HepG2 (cell line): ENCODE results near the gene RPP14. TPM values are rescaled to one million over a fixed set of nuclear protein-coding genes. Genes with fewer than 3 reads are reported as not detected.

Experiments
- BCL3 ChIP-seq: sonication (generic); formaldehyde crosslinking; IDR thresholded peaks from 2 replicates; pipeline ENCODE4 v1.5.1; 2020; ENCODE audit warnings: mild to moderate bottlenecking, missing genetic modification reagents, moderate library complexity
- KDM4B ChIP-seq: sonication (generic); formaldehyde crosslinking; IDR thresholded peaks from 2 replicates; pipeline ENCODE4 v1.4.0; 2020; ENCODE audit warnings: missing genetic modification reagents
- MAZ ChIP-seq, 2 experiments: sonication (generic) in 1 of 2; formaldehyde crosslinking in 1 of 2; IDR thresholded peaks; 2 replicates each; pipeline versions ENCODE4 v1.5.0 to v1.6.1; 2012 to 2020; ENCODE audit warnings: low read depth in 2 of 2, mild to moderate bottlenecking in 2 of 2, borderline replicate concordance in 1 of 2, improper control_type of control experiment in 1 of 2, low read length in 1 of 2, missing genetic modification reagents in 1 of 2, moderate library complexity in 1 of 2
- MEF2D ChIP-seq: sonication (generic); formaldehyde crosslinking; IDR thresholded peaks from 2 replicates; pipeline ENCODE4 v1.5.1; 2020; ENCODE audit warnings: mild to moderate bottlenecking, missing genetic modification reagents
- MLX ChIP-seq: IDR thresholded peaks from 2 replicates; pipeline ENCODE4 v1.6.1; 2016
- NFKB2 ChIP-seq: sonication (generic); formaldehyde crosslinking; IDR thresholded peaks from 2 replicates; pipeline ENCODE4 v1.4.0; 2020; ENCODE audit warnings: missing genetic modification reagents, borderline replicate concordance
- POLR2G ChIP-seq: fragments of 200-400 bp; formaldehyde crosslinking; IDR thresholded peaks from 2 replicates; pipeline ENCODE4 v1.6.1; 2018; ENCODE audit warnings: mild to moderate bottlenecking, low read depth, low read length, moderate library complexity
- PRDM10 ChIP-seq: sonication (generic); formaldehyde crosslinking; IDR thresholded peaks from 2 replicates; pipeline ENCODE4 v1.4.0; 2020; ENCODE audit warnings: low read depth, missing genetic modification reagents
- PRPF4 ChIP-seq: fragments of 200-400 bp; formaldehyde crosslinking; IDR thresholded peaks from 2 replicates; pipeline ENCODE4 v1.6.1; 2016; ENCODE audit warnings: low read length, low read depth; ENCODE audit not compliant: poor library complexity, severe bottlenecking
- RBM39 ChIP-seq: fragments of 200-400 bp; formaldehyde crosslinking; IDR thresholded peaks from one replicate; pipeline ENCODE4 v1.6.1; 2018; ENCODE audit warnings: antibody characterized with exemption, mild to moderate bottlenecking, low read depth, low read length; ENCODE audit not compliant: poor library complexity, severe bottlenecking
- REL ChIP-seq: sonication (generic); formaldehyde crosslinking; conservative IDR thresholded peaks from 2 replicates; pipeline ENCODE4 v1.8.0; 2022; ENCODE audit warnings: mild to moderate bottlenecking, missing genetic modification reagents, moderate library complexity
- RFXAP ChIP-seq: sonication (generic); formaldehyde crosslinking; IDR thresholded peaks from 2 replicates; pipeline ENCODE4 v1.4.0; 2020; ENCODE audit warnings: missing genetic modification reagents, borderline replicate concordance
- SMAD1 ChIP-seq: sonication (generic); formaldehyde crosslinking; IDR thresholded peaks from 2 replicates; pipeline ENCODE4 v1.4.0; 2020; ENCODE audit warnings: missing genetic modification reagents, low read depth, mild to moderate bottlenecking, borderline replicate concordance
- SRSF1 ChIP-seq: fragments of 200-400 bp; formaldehyde crosslinking; optimal IDR thresholded peaks from 2 replicates; pipeline ENCODE3; 2017; ENCODE audit warnings: mild to moderate bottlenecking, low read depth, low read length, moderate library complexity
- TRIM22 ChIP-seq: fragments of 450-650 bp; IDR thresholded peaks from 2 replicates; pipeline ENCODE4 v1.6.1; 2017
- ZC3H13 ChIP-seq: sonication (generic); formaldehyde crosslinking; IDR thresholded peaks from 2 replicates; pipeline ENCODE4 v1.8.1; 2023; ENCODE audit warnings: mild to moderate bottlenecking, missing genetic modification reagents, moderate library complexity
- ZFYVE20 ChIP-seq: sonication (generic); formaldehyde crosslinking; IDR thresholded peaks from 2 replicates; pipeline ENCODE4 v1.8.0; 2023; ENCODE audit warnings: low read depth, mild to moderate bottlenecking, moderate library complexity, missing genetic modification reagents, borderline replicate concordance
- ZNF264 ChIP-seq: sonication (generic); formaldehyde crosslinking; IDR thresholded peaks from 2 replicates; pipeline ENCODE4 v1.4.0; 2020; ENCODE audit warnings: missing genetic modification reagents
- ZNF576 ChIP-seq: sonication (generic); formaldehyde crosslinking; IDR thresholded peaks from 2 replicates; pipeline ENCODE4 v1.4.0; 2020; ENCODE audit warnings: mild to moderate bottlenecking, missing genetic modification reagents
- ZNF883 ChIP-seq: sonication (generic); formaldehyde crosslinking; IDR thresholded peaks from 2 replicates; pipeline ENCODE4 v1.5.1; 2020; ENCODE audit warnings: mild to moderate bottlenecking, missing genetic modification reagents; ENCODE audit errors: not compliant biosample characterization
- polyA plus RNA-seq, 8 experiments: library from polyadenylated mRNA; depleted of rRNA in 3 of 8; stranded (reverse) in 7 of 8; unstranded in 1 of 8; fragments of >200 nt; fragmentation: Illumina TruSeq in 4 of 8; extraction: Trizol in 4 of 8; gene quantifications; 2 replicates each; pipeline versions ENCODE4 v1.2.1 to v1.2.3, GENCODE V29; 2011 to 2016; ENCODE audit warnings: low read depth in 4 of 8, missing spikeins in 1 of 8, mixed read lengths in 1 of 8; ENCODE audit not compliant: insufficient read depth in 1 of 8
- total RNA-seq, 5 experiments: library from RNA; depleted of rRNA; stranded (reverse); fragments of >200 nt; fragmentation: Illumina TruSeq; extraction: Trizol; gene quantifications; 2 replicates each; pipeline ENCODE4 v1.2.3, GENCODE V29; 2016; ENCODE audit warnings: low read depth in 1 of 5

The RPP14 gene
- total and polyA plus RNA-seq, 2 of the 13 experiments (the other 11 are each of a cell fraction or from before 2014, with no cell fraction given): 15.4 to 16.2 TPM

GRCh38 chr3:58305882-58306711 lies at the start of gene RPP14, which contains the start of gene HTD2 (continued):
- TF ChIP-seq REL (CRISPR knock-in tag) (no peak), SRSF1 (no peak), ZC3H13 (CRISPR knock-in tag) (no peak), PRPF4 (no peak), MAZ (IDR thresholded peaks at IDR 0.05; ENCODE audit: borderline replicate concordance, low read depth, low read length) (0 out of 2 replicates have a peak, but pooled peaks have one; percentile 23), MAZ (CRISPR knock-in tag; IDR thresholded peaks at IDR 0.05; ENCODE audit: low read depth) (no peak), ZFYVE20 (CRISPR knock-in tag) (no peak), RBM39 (peak; percentile 75), MEF2D (peak; percentile 76), BCL3 (CRISPR knock-in tag) (peak; percentile 49; the same call in 1 of the 2 replicates), SMAD1 (CRISPR knock-in tag) (peak; percentile 79; the same call in 1 of the 2 replicates), TRIM22 (no peak), ZNF264 (CRISPR knock-in tag) (0 out of 2 replicates have a peak, but pooled peaks have one; percentile 6), RFXAP (peak; percentile 67; the same call in 1 of the 2 replicates), KDM4B (peak; percentile 84; the same call in 1 of the 2 replicates), PRDM10 (peak; percentile 63), NFKB2 (CRISPR knock-in tag) (no peak; the same call in 1 of the 2 replicates), ZNF883 (CRISPR knock-in tag) (peak; percentile 57), POLR2G (peak; percentile 89), ZNF576 (CRISPR knock-in tag) (no peak), MLX (CRISPR knock-in tag) (0 out of 2 replicates have a peak, but pooled peaks have one; percentile 43)
